Stimulated activated CD8-positive, alpha-beta memory T cell treated with anti-CD3 and anti-CD28 coated beads, Interleukin-7, amount 100 ng/mL, for 1 hour (primary cell): ENCODE results near the gene SLC4A4.

Source experiments
- DNase-seq, 2 donors: peaks; one replicate each; pipeline ENCODE4 v3.0.0-alpha.2; 2020; ENCODE audit warnings: low read depth in 2 of 2

Gene SLC4A4

GRCh38 chr4:71470524-71470923 lies 131.7 kb downstream of the SLC4A4 start:
- DNase-seq, result no peak

GRCh38 chr4:71472946-71473345 lies 134.1 kb downstream of the SLC4A4 start:
- DNase-seq, result no peak

GRCh38 chr4:71473541-71474240 lies 134.9 kb downstream of the SLC4A4 start:
- DNase-seq, result no peak

GRCh38 chr4:71474731-71475130 lies 135.9 kb downstream of the SLC4A4 start:
- DNase-seq, result no peak

GRCh38 chr4:71476240-71476639 lies 137.4 kb downstream of the SLC4A4 start:
- no peak for DNase-seq

- no peak for DNase-seq
Measured at GRCh38 chr4:71486550-71487343, 147.9 kb downstream of the SLC4A4 start.

- no peak for DNase-seq
Measured at GRCh38 chr4:71487344-71487920, 148.6 kb downstream of the SLC4A4 start.

- DNase-seq, result no peak
Measured at GRCh38 chr4:71494539-71494938, 155.7 kb downstream of the SLC4A4 start.

GRCh38 chr4:71495454-71495853 lies 156.6 kb downstream of the SLC4A4 start:
- no peak for DNase-seq

- no peak for DNase-seq
Measured at GRCh38 chr4:71497078-71497477, 158.3 kb downstream of the SLC4A4 start.

- no peak for DNase-seq
Measured at GRCh38 chr4:71498002-71498401, 159.2 kb downstream of the SLC4A4 start.

GRCh38 chr4:71498625-71499024 lies 159.8 kb downstream of the SLC4A4 start:
- no peak for DNase-seq

GRCh38 chr4:71501992-71502391 lies 163.2 kb downstream of the SLC4A4 start:
- DNase-seq, result no peak

- no peak for DNase-seq
Measured at GRCh38 chr4:71518283-71518989, 179.6 kb downstream of the SLC4A4 start.

GRCh38 chr4:71520308-71520707 lies 181.5 kb downstream of the SLC4A4 start:
- no peak for DNase-seq

GRCh38 chr4:71520850-71521249 lies 182.0 kb downstream of the SLC4A4 start:
- no peak for DNase-seq

GRCh38 chr4:71524756-71525155 lies 185.9 kb downstream of the SLC4A4 start:
- DNase-seq, result no peak

GRCh38 chr4:71526637-71527406 lies 188.0 kb downstream of the SLC4A4 start:
- no peak for DNase-seq

- no peak for DNase-seq
Measured at GRCh38 chr4:71532407-71532806, 193.6 kb downstream of the SLC4A4 start.

- DNase-seq, result no peak
Measured at GRCh38 chr4:71533121-71533520, 194.3 kb downstream of the SLC4A4 start.

GRCh38 chr4:71537551-71538065 lies 198.8 kb downstream of the SLC4A4 start:
- no peak for DNase-seq
